ENCODE data around the gene YAP1.
"Not testable (repeated sequence)": the region's sequence is repeated elsewhere in the genome, so short reads cannot be mapped to it uniquely, and the experiment has no call there.

YAP1 gene

DNA sequence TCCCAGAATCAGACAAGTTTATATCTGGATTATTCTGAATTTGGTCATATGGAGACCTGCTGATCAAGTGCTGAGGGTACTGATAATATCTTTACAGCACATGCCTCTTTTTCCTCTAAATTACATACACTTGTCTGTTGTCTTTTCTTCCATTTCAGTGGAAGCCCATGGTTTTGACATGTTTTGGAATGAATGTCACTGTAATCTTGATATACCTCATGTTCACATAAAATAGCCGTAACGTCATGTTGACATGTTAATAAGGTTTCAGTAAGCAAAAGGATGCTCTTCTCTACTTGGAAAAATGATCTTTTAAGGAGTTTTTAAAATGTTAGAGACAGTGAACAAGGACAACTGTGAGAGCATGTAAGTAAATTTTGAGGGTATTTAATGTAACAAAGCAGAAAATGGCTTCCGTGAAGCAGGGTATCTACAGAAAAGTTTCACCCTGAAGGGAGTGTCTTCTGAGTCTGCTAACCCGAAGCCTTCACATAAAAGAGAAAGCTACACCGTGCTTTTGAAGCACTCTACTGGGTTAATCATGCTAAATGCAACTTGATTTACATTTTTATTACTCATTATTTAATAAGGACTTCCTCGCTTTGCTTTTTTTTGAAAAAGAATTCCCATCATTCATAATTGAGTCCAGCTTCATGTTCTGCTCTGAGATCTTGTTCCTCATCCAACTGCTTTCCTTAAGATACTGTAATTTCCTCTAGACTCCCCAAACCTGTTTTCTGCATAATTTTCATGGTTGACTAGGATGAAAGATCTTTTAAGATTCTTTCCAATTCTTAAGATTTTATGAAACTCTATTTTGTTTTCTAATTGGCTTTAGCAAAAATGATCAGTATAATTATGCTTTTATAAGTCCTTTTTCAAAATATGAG lies 56.2 kb downstream of the YAP1 start:
- DNase-seq, result no peak

GRCh38 chr11:102168481-102168880 lies 58.2 kb downstream of the YAP1 start:
- DNase-seq, result no peak

- DNase-seq, result no peak
These were observed 60.9 kb downstream of the YAP1 start for GRCh38 chr11:102171101-102171500.

- DNase-seq, result no peak
These were observed 62.0 kb downstream of the YAP1 start for GRCh38 chr11:102172127-102172848.

DNA sequence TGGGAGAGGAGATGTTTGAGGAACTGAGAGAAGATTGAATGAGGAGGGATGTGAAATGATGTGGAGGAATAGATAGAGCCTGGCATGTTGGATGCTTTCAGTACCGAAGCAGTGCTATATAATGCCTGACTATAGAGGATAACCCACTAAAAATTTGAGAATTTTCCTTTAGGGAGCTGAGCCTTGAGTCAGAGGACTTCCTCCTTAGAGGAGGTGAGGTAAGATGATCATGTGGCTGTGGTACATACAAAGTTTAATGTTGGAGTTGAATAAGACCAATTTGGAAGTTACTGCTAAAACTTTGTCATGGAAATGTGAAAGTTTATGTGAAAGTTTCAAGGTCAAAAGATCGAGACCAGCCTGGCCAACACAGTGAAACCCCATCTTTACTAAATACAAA lies 66.9 kb downstream of the YAP1 start:
- DNase-seq, result no peak

- no peak for DNase-seq
These were observed 67.9 kb downstream of the YAP1 start for GRCh38 chr11:102177974-102178631.

GRCh38 chr11:102179371-102179770 lies 69.1 kb downstream of the YAP1 start:
- no peak for DNase-seq

DNA sequence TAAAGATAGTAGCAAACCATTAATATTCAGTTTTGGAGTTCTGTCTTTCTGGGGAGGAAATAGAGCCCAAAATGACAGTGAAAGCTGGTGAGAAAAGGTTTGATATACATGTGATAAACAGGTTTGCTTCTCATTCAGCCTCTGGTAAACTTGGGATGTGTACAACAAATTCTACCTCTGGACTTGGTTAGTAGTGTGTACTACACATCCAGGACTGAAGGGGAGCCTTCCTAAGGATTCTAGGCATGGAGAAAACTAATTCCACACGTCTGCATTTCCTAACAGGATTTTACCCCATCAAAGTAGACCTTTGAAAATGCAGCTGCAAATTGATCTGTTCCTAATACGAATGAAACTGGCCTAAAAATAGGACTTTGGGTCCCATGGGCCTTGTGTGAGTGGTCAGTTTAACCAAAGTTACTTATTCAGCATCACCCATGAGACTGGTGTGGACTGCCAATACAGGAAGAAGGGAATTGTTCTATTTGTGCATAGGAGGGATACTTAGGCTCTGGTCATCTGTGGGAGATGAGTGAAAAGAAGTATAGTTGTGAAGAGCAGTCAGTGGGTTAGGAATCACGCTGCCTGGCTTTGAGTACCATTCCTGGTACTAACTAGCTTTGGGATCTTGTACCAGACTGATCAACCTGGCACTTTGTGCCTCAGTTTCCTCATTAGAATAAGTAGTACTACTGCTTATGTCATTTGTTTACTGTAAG lies 74.2 kb downstream of the YAP1 start:
- DNase-seq, result no peak

- DNase-seq, result no peak
These were observed 76.4 kb downstream of the YAP1 start for GRCh38 chr11:102186551-102187191.

DNA sequence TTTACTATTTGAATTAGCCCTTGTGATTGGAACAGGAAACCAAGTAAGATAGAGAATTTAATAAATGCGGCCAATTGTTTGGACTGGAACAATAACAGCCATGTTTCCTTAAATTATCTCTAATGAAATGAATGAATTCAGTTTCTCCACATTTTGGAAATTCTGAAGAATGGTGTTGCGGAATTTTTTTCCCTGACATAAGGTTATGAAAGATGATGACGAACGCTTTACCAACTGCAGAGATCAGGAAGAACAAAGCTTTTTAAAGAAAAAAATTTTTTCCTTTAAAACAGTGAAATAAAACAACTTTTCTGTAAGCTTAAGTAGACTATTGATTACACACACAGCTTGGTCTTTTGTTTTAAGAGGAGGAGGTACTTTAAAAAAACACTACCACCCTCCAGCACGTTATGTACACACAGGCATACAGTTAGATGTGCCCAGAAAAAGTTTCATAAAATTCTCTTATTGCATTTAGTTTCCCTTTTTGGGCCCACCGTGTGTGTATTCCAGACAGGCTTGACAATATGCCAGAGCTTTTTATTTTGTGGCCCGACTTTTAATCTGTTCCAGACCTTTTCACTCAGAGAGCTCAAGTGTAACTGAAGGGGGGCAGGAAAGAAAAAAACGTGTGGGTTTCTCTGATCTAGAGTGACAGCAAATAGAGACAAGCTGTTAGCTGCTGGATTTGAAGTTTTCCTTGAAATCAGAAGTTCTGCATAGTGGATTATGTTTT lies 77.3 kb downstream of the YAP1 start:
- DNase-seq, result no peak

GRCh38 chr11:102188488-102188887 lies 78.2 kb downstream of the YAP1 start:
- no peak for DNase-seq

DNA sequence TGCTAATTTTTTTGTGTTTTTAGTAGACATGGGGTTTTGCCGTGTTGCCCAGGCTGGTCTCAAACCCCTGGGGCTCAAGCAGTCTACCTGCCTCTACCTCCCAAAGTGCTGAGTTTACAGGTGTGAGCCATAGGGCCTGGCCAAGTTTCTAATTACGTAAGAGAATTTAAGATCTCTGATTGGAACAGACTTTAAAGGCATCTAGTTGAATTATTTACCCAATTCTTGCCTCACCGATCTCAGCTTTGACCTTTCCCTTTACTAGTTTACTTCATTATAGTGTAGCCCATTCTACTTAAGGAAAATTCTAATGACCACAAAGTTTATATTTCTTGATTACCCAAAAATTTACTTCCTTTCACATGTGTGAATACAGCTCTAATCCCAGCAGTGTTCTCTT lies 81.6 kb downstream of the YAP1 start:
- no peak for DNase-seq

DNA sequence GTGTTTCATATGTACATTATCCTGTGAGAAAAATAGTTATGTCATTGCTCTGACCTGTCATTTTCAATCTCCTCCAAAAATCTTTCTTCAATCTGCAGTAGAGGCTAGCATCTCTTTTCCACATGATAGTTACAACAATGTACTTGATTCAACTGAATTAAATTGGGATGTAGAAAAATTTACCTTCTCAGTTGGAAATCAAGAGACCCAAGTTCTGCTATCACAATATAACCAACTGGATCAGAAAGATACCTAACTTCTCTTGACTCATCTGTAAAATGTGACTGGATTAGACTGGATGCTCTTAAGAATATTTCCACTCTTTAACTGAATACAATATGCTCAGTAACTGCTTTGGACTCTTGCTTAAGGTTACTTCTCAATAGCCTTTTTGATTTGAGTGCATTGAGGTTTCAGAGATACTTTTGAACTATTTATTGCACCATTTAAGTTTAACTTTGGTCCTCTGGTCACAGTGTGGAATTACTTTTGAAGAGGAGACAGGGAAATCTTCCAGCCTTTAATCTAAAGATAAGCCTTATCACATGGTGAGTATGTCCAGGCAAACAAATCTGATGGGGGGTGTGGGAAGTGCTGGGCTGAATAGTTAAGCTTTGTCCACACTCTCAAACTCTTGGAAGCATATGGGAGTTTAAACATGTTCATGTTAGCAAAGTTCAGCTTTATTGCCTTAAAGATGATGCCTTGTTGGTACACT lies 82.3 kb downstream of the YAP1 start:
- DNase-seq, result no peak

DNA sequence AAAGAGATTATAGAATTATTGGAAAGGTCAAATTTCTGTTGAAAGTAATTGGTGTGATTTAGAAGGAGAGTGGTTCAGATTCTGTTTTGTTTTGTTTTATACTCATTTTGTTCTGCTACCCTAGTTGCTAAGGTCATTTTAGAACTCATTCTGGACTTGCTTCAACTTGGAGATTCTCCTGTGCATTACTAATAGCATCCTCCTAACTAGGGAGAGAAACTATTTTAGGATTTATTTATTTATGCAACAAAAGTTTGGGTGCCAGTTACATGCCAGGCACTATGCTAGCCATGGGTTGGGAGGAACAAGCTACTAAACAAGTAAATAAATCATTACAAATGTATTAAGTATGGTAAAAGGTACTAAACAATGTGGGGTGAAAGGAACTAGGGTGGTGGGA lies 84.0 kb downstream of the YAP1 start:
- DNase-seq, result no peak

GRCh38 chr11:102194990-102195389 lies 84.7 kb downstream of the YAP1 start:
- DNase-seq, result no peak

DNA sequence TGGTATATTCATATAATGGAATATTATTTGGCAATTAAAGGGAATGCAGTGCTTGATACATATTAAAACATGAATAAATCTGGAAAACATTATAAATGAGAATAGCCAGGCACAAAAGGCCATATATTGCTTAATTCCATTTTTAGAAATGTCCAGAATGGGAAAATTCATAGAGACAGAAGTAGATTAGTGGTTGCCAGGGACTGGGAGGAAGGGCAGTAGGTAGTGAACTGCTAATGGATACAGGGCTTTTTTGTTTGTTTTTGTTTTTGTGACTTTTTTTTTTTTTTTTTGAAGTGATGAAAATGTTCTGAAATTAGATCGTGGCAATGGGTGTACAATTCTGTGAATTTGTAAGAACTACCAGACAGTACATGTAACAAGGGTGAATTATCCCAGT lies 86.1 kb downstream of the YAP1 start:
- no peak for DNase-seq

DNA sequence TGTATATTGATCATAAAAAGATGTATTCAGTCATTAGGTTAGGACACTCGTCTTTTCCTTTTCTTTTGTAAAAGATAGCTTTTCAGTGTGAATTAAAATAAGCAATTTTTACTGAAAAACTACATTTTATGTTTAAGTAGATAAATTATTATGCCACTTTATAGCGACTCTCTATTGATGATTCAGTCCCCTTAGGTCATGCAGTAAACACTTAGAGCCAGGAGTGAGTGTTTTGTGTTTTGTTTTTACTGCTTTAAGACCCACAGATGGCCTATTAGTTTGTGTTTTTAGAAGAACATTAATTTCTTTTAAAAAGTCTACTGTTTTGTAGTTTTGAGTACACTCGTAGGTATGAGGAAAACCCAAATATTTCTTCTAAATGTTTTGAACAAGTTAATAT lies 86.6 kb downstream of the YAP1 start:
- no peak for DNase-seq

- DNase-seq, result no peak
These were observed 87.5 kb downstream of the YAP1 start for GRCh38 chr11:102197670-102198139.

- no peak for DNase-seq
These were observed 89.4 kb downstream of the YAP1 start for GRCh38 chr11:102199673-102200072.

DNA sequence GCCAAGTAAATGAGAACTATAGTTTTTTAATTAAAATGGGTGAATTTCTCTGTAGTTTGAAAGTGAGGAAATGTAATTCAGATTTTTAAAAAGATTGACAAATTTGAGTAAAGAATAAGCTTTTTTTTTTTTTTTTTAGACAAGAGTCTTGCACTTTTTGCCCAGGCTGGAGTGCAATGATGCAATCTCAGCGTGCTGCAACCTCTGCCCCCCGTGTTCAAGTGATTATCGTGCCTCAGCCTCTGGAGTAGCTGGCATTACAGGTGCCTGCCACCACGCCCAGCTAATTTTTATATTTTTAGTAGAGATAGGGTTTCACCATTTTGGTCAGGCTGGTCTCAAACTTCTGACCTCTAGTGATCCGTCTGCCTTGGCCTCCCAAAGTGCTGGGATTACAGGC lies 90.1 kb downstream of the YAP1 start:
- not testable (repeated sequence) for DNase-seq

- DNase-seq, result no peak
These were observed 91.5 kb downstream of the YAP1 start for GRCh38 chr11:102201776-102202175.
